GM12892 (cell line): Measurements from ENCODE around the gene NLRP1.

Experiments
- POLR2A ChIP-seq: IDR thresholded peaks from 2 replicates; pipeline ENCODE4 v1.6.1; 2011; ENCODE audit warnings: low read depth, low read length, control low read depth
- POLR2AphosphoS5 ChIP-seq: IDR thresholded peaks from 2 replicates; pipeline ENCODE4 v1.6.1; 2011; ENCODE audit warnings: low read depth, low read length, control low read depth
- TAF1 ChIP-seq: IDR thresholded peaks from 2 replicates; pipeline ENCODE4 v1.6.1; 2011; ENCODE audit warnings: low read depth, mild to moderate bottlenecking, control low read depth, low read length, borderline replicate concordance

- no peak for TF ChIP-seq POLR2A
- TF ChIP-seq TAF1: no peak
- no peak for TF ChIP-seq POLR2AphosphoS5
Measured at GRCh38 chr17:5468075-5468473, 116.2 kb downstream of the NLRP1 start.
